B cell (primary cell): Measurements from ENCODE around the gene PSENEN. TPM values are rescaled to one million over a fixed set of nuclear protein-coding genes. Genes with fewer than 3 reads are reported as not detected.
A peak's percentile ranks its signal among the peaks of the same experiment; 100 is the strongest.

Source experiments
- ATAC-seq: fragments of 200-7000 bp; cut with Tn5 transposase; one replicate; pipeline ENCODE4 v1.10.0; 2021; ENCODE audit warnings: low read depth, mild to moderate bottlenecking, moderate number of reproducible peaks, moderate library complexity
- CTCF ChIA-PET: fragments of 350-600 bp; sonication (Branson Sonifier 250); formaldehyde crosslinking; loops from one replicate; lab custom pipeline; 2021; ENCODE audit warnings: antibody characterized with exemption, inconsistent platforms; lab: Charles Lee
- POLR2A ChIA-PET: fragments of 350-600 bp; sonication (Branson Sonifier 250); formaldehyde crosslinking; loops from one replicate; lab custom pipeline; 2021; ENCODE audit warnings: antibody characterized with exemption; lab: Charles Lee
- DNase-seq: peaks from one replicate; pipeline ENCODE4 v3.0.0; 2013
- H2AFZ ChIP-seq: 2 replicates; pipeline ENCODE4 v1.6.1; 2012; ENCODE audit warnings: mild to moderate bottlenecking, low read depth, low read length; ENCODE audit not compliant: insufficient read depth, poor library complexity, severe bottlenecking
- H3K27ac ChIP-seq, 2 donors: 1 replicate in 1 of 2; 2 replicates in 1 of 2; pipeline ENCODE4 v1.5.1; 2012 to 2013; ENCODE audit warnings: low read length in 2 of 2, mild to moderate bottlenecking in 2 of 2, moderate library complexity in 1 of 2
- H3K27me3 ChIP-seq, 4 experiments: fragments of 200-600 bp in 1 of 4; sonication (generic) in 1 of 4; replicated peaks in 1 of 4; 1 replicate in 2 of 4; 2 replicates in 2 of 4; pipeline versions ENCODE4 v1.6.1 to v1.7.0; 2013 to 2016; ENCODE audit warnings: low read length in 3 of 4, mild to moderate bottlenecking in 2 of 4, mixed read lengths in 1 of 4, moderate library complexity in 1 of 4; ENCODE audit not compliant: insufficient read depth in 4 of 4, control insufficient read depth in 3 of 4; ENCODE audit errors: control extremely low read depth in 1 of 4
- H3K36me3 ChIP-seq, 2 experiments: replicated peaks in 1 of 2; 1 replicate in 1 of 2; 2 replicates in 1 of 2; pipeline versions ENCODE4 v1.6.1 to v1.7.1; 2013; ENCODE audit warnings: low read length in 1 of 2; ENCODE audit not compliant: insufficient read depth in 2 of 2, control insufficient read depth in 1 of 2; ENCODE audit errors: control extremely low read depth in 1 of 2, extremely low read depth in 1 of 2
- H3K4me1 ChIP-seq, 2 donors: fragments of 200-600 bp in 1 of 2; sonication (generic) in 1 of 2; 1 replicate in 1 of 2; 2 replicates in 1 of 2; pipeline versions ENCODE4 v1.5.1 to v1.6.1; 2013 to 2017; ENCODE audit warnings: low read length in 2 of 2; ENCODE audit not compliant: control insufficient read depth in 2 of 2, insufficient read depth in 2 of 2
- H3K4me2 ChIP-seq: replicated peaks from 2 replicates; pipeline ENCODE3; 2012; ENCODE audit warnings: mild to moderate bottlenecking, low read depth, low read length; ENCODE audit not compliant: poor library complexity, severe bottlenecking
- H3K4me3 ChIP-seq, 5 experiments: fragments of 200-600 bp in 1 of 5; sonication (generic) in 1 of 5; 1 replicate in 3 of 5; 2 replicates in 2 of 5; pipeline versions ENCODE4 v1.5.1 to v1.7.0; 2011 to 2016; ENCODE audit warnings: low read length in 4 of 5, mild to moderate bottlenecking in 4 of 5, low read depth in 2 of 5, control low read depth in 1 of 5, moderate library complexity in 1 of 5; ENCODE audit not compliant: insufficient read depth in 1 of 5; ENCODE audit errors: control extremely low read depth in 1 of 5, extremely low read depth in 1 of 5
- H3K79me2 ChIP-seq: fragments of 200-600 bp; sonication (generic); one replicate; pipeline ENCODE4 v1.6.0; 2016; ENCODE audit warnings: low read length; ENCODE audit not compliant: control insufficient read depth, insufficient read depth
- H3K9ac ChIP-seq: fragments of 200-600 bp; sonication (generic); 2 replicates; pipeline ENCODE4 v1.6.1; 2017; ENCODE audit warnings: mild to moderate bottlenecking, low read length, moderate library complexity
- H3K9me3 ChIP-seq, 3 donors: one replicate each; pipeline versions ENCODE4 v1.6.1 to v1.7.1; 2013; ENCODE audit warnings: low read length in 2 of 3; ENCODE audit not compliant: control insufficient read depth in 2 of 3, insufficient read depth in 1 of 3; ENCODE audit errors: control extremely low read depth in 1 of 3
- H4K20me1 ChIP-seq: 2 replicates; pipeline ENCODE4 v1.6.0; 2012; ENCODE audit warnings: mild to moderate bottlenecking, low read length; ENCODE audit not compliant: insufficient read depth, control insufficient read depth, poor library complexity, severe bottlenecking
- H3K27ac Mint-ChIP-seq: one replicate; pipeline ENCODE4 v1.8.0; 2021; ENCODE audit warnings: mixed read lengths
- H3K27me3 Mint-ChIP-seq: one replicate; pipeline ENCODE4 v1.8.0; 2021; ENCODE audit warnings: mixed read lengths
- H3K4me1 Mint-ChIP-seq: one replicate; pipeline ENCODE4 v1.8.0; 2021; ENCODE audit warnings: mixed read lengths
- H3K4me3 Mint-ChIP-seq: one replicate; pipeline ENCODE4 v1.8.0; 2021; ENCODE audit warnings: mixed read lengths
- H3K9me3 Mint-ChIP-seq: one replicate; pipeline ENCODE4 v1.8.0; 2022; ENCODE audit warnings: mixed read lengths; ENCODE audit not compliant: insufficient read depth
- CTCF ChIP-seq: fragments of 200-600 bp; IDR thresholded peaks from one replicate; pipeline ENCODE4 v1.8.0; 2022; ENCODE audit warnings: antibody characterized with exemption, mild to moderate bottlenecking
- EZH2 ChIP-seq: IDR thresholded peaks from 2 replicates; pipeline ENCODE4 v1.6.1; 2012; ENCODE audit warnings: borderline replicate concordance, low read depth, mild to moderate bottlenecking, moderate library complexity, low read length; ENCODE audit not compliant: insufficient read depth, poor library complexity, severe bottlenecking
- WGBS: methylation state at CpG from one replicate; pipeline ENCODE4 v1.1.5; 2013; ENCODE audit warnings: missing lambda C conversion rate; ENCODE audit not compliant: insufficient coverage; 5-methylcytosine and 5-hydroxymethylcytosine counted together
- intact Hi-C: fragments of 100-400 bp; cut with micrococcal nuclease; formaldehyde crosslinking; loops from one replicate; pipeline ENCODE4 v1.10.0; 2022
- polyA plus RNA-seq: library from polyadenylated mRNA; depleted of rRNA; stranded (reverse); fragments of >200 nt; gene quantifications from 2 replicates; pipeline ENCODE4 v1.2.3, GENCODE V29; 2012
- total RNA-seq, 2 donors: library from RNA; stranded (reverse); fragments of 120-200 nt in 1 of 2; gene quantifications; 1 replicate in 1 of 2; 2 replicates in 1 of 2; pipeline versions ENCODE4 v1.2.3 to v1.2.4, GENCODE V29; 2013 to 2022

PSENEN gene
- total and polyA plus RNA-seq, 2 donors (not counting 1 experiment from before 2014, with no cell fraction given), result 17.7 to 36.4 TPM

DNA sequence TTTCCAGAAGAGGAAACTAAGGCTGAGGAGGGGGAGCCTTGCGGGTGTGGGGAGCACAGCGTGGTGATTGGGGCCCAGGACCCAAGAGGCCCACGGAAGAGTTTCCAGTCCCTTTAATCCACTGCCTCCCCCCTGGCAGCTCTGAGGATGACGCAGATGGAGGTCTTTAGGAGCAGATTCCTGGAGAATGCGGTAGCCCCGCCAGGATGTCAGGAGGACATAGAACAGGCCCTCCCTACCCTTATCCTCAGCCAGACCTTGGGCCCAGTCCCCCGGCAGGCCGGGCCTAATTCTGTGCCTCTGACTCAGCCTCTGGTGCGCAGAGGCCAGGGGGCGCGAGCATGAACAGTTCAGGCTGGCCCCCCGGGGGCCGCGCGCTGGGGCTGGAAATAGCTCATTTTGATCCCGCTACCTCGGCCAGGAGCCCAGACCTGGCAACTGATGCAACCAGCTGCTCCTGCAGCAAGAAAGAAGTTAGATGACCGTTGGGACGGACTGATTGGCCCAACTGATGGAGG is 11.8 kb downstream of the PSENEN start:
- H3K9ac ChIP-seq, result peak overlapping the region; percentile 96
- Mint-ChIP-seq H3K9me3 (no peaks in the 10 kb centered on the region), H3K27ac (no peak overlapping the region), H3K4me3 (peak overlapping the region; percentile 99), H3K4me1 (peaks cover 34% of the 10 kb centered on the region), H3K27me3 (peaks cover 17% of the 10 kb centered on the region)
- peaks cover 29% of the 10 kb centered on the region for H3K79me2 ChIP-seq
- H3K9me3 ChIP-seq, result peaks cover 0 to 10% (median 0%) of the 10 kb centered on the region in 3 donors
- CTCF ChIA-PET, result no interaction called here
- POLR2A ChIA-PET, result interaction anchor here (1.1 to 2.2 kb wide), 4 partner anchors 9 to 17 kb away, joined by 7 to 17 read pairs (median 9); partner anchors contain the start of genes LIN37, PSENEN and U2AF1L4
- H4K20me1 ChIP-seq, result no peaks in the 10 kb centered on the region
- peak overlapping the region; percentile 82 for H2AFZ ChIP-seq
- peaks cover 24 to 35% of the 10 kb centered on the region in 2 donors for H3K4me1 ChIP-seq
- WGBS, result 11% methylated on average over 17 of the region's 19 CpGs
- intact Hi-C loops, result loop anchor here (5.0 kb wide), 1 partner anchor 65 kb away; no protein-coding TSS in a partner anchor
- H3K4me2 ChIP-seq, result peak overlapping the region; percentile 98
- DNase-seq (no peak), ATAC-seq (no peak)
- H3K4me3 ChIP-seq, result peak overlapping the region; percentile 85 to 99 (median 94)
- peaks cover 0 to 33% of the 10 kb centered on the region in 2 experiments for H3K36me3 ChIP-seq
- TF ChIP-seq CTCF (no peak), EZH2 (no peak)
- no peak overlapping the region for H3K27ac ChIP-seq
- H3K27me3 ChIP-seq, result peaks cover 0 to 26% (median 10%) of the 10 kb centered on the region in 4 experiments
